ENCODE data around the gene CPLANE1. TPM values are rescaled to one million over a fixed set of nuclear protein-coding genes. Genes with fewer than 3 reads are reported as not detected.

Gene CPLANE1
- total and polyA plus RNA-seq, 2 of the 4 experiments (the other 2 are of a cell fraction): 4.4 to 17.9 TPM

GRCh38 chr5:37060030-37060429, 189.1 kb downstream of the CPLANE1 start:
- dilution Hi-C loops (cut with HindIII; ENCODE audit: low sequenced_read_pairs, unreplicated experiment) (no loop called here), in situ Hi-C loops (cut with MboI; ENCODE audit: low sequenced_read_pairs) (no loop called here), intact Hi-C loops (cut with micrococcal nuclease) (no loop called here)
- H4K8ac ChIP-seq (ENCODE audit: low read depth in 2 of 2, low read length in 2 of 2): no peak overlapping the region
- H2BK5ac ChIP-seq (ENCODE audit: low read depth, low read length, poor library complexity, severe bottlenecking): no peak overlapping the region
- H4K91ac ChIP-seq (ENCODE audit: insufficient read depth, low read depth, low read length): no peak overlapping the region
- no peak overlapping the region for H3K4ac ChIP-seq (ENCODE audit: low read depth, low read length)
- CTCF ChIA-PET: no interaction called here
- no peaks in the 10 kb centered on the region for H4K20me1 ChIP-seq (ENCODE audit: insufficient read depth, low read length)
- no peaks in the 10 kb centered on the region for H3K9me3 ChIP-seq (ENCODE audit: control insufficient read depth, insufficient read depth, low read length)
- H3K56ac ChIP-seq (ENCODE audit: extremely low read depth, insufficient read depth, low read length): no peak overlapping the region
- no peaks in the 10 kb centered on the region for H3K4me1 ChIP-seq (ENCODE audit: control insufficient read depth, insufficient read depth, low read length)
- no peak overlapping the region for H3K4me3 ChIP-seq (ENCODE audit: insufficient read depth, low read depth, low read length)
- ATAC-seq (ENCODE audit: low read depth) (no peak), DNase-seq (no peak)
- no peak overlapping the region for H4K5ac ChIP-seq (ENCODE audit: low read depth, low read length)
- H3K14ac ChIP-seq (replicated peaks; ENCODE audit: low read depth, low read length): no peak overlapping the region
- peaks cover 19% of the 10 kb centered on the region for H3K36me3 ChIP-seq (ENCODE audit: control insufficient read depth, insufficient read depth, low read length)
- POLR2A ChIA-PET (ENCODE audit: unreplicated experiment): interaction anchor here (0.9 kb wide), 1 partner anchor 20 kb away, joined by 3 read pairs; no protein-coding TSS in a partner anchor
- H3K23ac ChIP-seq (ENCODE audit: low read depth, low read length): no peak overlapping the region
- H3K18ac ChIP-seq (ENCODE audit: low read depth, low read length): no peak overlapping the region
- H3K27ac ChIP-seq (ENCODE audit: insufficient read depth, low read length): no peak overlapping the region
- WGBS, 2 experiments (ENCODE audit: extremely low coverage in 2 of 2, insufficient read length in 1 of 2): no CpG with 5 or more reads among the region's 1 CpG
- H3K27me3 ChIP-seq (ENCODE audit: control insufficient read depth, insufficient read depth, low read length): no peaks in the 10 kb centered on the region
- H3K9ac ChIP-seq (ENCODE audit: low read depth, low read length): no peak overlapping the region
- H2BK120ac ChIP-seq (ENCODE audit: low read depth, low read length): no peak overlapping the region
- BruUV-seq (replicated peaks): no TSS peak
- no peaks in the 10 kb centered on the region for H3K9me1 ChIP-seq (ENCODE audit: insufficient read depth, low read length)
- peaks cover 0 to 2% of the 10 kb centered on the region in 2 experiments; a peak in 1 of 4 replicates for H3K79me1 ChIP-seq (ENCODE audit: low read depth in 1 of 2, low read length in 2 of 2)
- no peak overlapping the region for H2AFZ ChIP-seq (replicated peaks; ENCODE audit: low read length, poor library complexity)
- H3K4me2 ChIP-seq (ENCODE audit: low read depth, low read length): no peak overlapping the region
- H2BK15ac ChIP-seq (ENCODE audit: low read depth, low read length): no peak overlapping the region
- H2BK20ac ChIP-seq (ENCODE audit: low read depth, low read length): no peak overlapping the region
- no peak overlapping the region for H2AK9ac ChIP-seq (replicated peaks; ENCODE audit: low read depth, low read length, poor library complexity)
- TF ChIP-seq MAZ (IDR thresholded peaks at IDR 0.05; ENCODE audit: borderline replicate concordance, low read depth, low read length) (no peak), USF2 (IDR thresholded peaks at IDR 0.05; ENCODE audit: low read depth, low read length) (no peak), MAFK (IDR thresholded peaks at IDR 0.05; ENCODE audit: low read depth, low read length) (no peak), CHD1 (IDR thresholded peaks at IDR 0.05; ENCODE audit: low read depth, low read length) (no peak), RAD21 (IDR thresholded peaks at IDR 0.05; ENCODE audit: low read length) (no peak), NFE2L2 (IDR thresholded peaks at IDR 0.05; ENCODE audit: low read depth, low read length) (no peak), BHLHE40 (IDR thresholded peaks at IDR 0.05; ENCODE audit: low read depth, low read length) (no peak)
- H2AK5ac ChIP-seq (ENCODE audit: low read depth, low read length): no peak overlapping the region
